ENCODE results near the gene ASB1. TPM values are rescaled to one million over a fixed set of nuclear protein-coding genes. Genes with fewer than 3 reads are reported as not detected.

ASB1 gene
- total RNA-seq, 1 donor from 2014 or later = 33.9 TPM

DNA sequence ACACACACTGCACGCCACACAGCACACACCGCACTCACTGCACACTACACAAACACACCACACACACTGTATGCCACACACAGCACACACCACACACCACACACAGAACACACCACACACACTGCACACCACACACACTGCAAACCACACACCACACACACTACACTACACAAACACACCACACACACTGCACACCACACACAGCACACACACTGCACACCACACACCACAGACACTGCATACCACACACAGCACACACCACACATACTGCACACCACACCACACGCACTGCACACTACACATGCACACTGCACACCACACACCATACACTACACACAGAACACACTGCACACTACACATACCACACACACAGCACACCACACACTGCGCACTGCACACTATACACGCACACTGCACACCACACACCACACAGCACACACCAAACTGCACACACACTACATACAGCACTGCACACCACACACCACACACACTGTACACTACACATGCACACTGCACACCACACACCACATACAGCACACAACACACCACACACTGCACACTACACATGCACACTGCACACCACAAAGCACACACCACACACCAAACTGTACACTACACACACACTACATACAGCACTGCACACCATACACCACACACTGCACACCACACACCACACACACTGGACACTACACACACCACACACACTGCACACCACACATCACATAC, 59.6 kb downstream of the ASB1 start:
- no peaks in the 10 kb centered on the region for H3K36me3 Mint-ChIP-seq (ENCODE audit: low read depth)

DNA sequence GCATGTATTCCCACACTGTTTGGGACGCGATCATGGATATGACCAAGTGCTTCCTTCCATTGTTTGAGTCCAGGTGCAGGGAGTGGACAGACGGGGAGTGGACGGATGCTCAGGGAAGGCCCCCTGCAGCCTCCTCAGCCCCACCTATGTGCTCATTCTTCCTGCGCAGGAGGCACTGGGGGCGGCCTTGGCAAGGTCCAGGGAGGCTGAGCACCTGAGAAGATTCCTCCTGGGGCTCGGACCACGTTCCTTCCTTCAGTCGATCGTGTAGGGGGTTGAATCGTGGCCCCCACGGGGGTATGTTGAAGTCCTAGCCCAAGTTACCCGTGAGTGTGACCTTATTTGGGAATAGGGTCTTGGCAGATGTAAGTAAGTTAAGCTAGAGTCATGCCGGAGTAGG, 60.4 kb downstream of the ASB1 start:
- intact Hi-C loops (cut with micrococcal nuclease) = no loop called here
- Mint-ChIP-seq H3K4me3 (no peak overlapping the region), H3K27me3 (no peaks in the 10 kb centered on the region), H3K27ac (no peak overlapping the region), H3K9me3 (no peaks in the 10 kb centered on the region), H3K4me1 (no peaks in the 10 kb centered on the region), H3K36me3 (ENCODE audit: low read depth) (no peaks in the 10 kb centered on the region)
- DNase-seq = no peak

More for the DNA sequence above, 59.6 kb downstream of the ASB1 start:
- H3K27me3 Mint-ChIP-seq = no peaks in the 10 kb centered on the region
- no peaks in the 10 kb centered on the region for H3K4me1 Mint-ChIP-seq
- no peak for DNase-seq
- no peak overlapping the region for H3K27ac Mint-ChIP-seq
- intact Hi-C loops (cut with micrococcal nuclease) = no loop called here
- no peaks in the 10 kb centered on the region for H3K9me3 Mint-ChIP-seq
- no peak overlapping the region for H3K4me3 Mint-ChIP-seq

DNA sequence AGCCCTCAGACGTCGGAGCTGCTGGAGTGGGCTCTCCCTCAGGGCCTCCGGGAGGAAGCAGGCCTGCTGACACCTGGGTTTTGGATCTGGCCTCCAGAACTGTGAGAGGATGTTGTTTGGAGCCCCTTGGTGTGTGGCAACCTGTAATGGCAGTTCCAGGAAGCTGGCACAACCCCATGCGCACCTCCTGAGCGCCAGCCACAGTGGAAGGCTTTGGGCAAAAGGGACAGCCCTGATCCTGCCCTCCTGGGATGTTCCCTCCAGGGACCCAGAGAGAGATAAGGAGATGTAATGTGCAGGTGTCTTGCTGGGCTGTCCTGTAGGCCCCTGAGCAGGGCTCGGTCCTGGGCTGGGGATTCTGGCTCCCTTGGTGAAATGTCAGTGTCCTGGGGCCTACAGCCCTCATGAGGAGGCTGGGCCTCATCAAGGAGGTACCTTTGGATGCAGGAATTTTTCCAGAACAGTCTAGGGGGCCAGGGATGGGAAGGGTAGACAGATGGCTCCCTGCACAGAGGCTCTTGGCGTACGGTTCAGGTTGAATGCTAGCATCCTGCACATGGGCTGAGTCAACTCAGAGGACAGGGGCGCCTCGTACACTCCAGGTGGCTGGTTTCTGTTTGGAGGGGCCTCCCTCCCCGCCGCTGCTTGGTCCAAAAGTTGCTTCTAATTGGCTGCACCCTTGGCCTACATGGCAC, 61.1 kb downstream of the ASB1 start:
- Mint-ChIP-seq H3K36me3 (ENCODE audit: low read depth) (no peaks in the 10 kb centered on the region), H3K4me3 (no peak overlapping the region), H3K4me1 (peaks cover 3% of the 10 kb centered on the region), H3K27me3 (no peaks in the 10 kb centered on the region), H3K9me3 (no peaks in the 10 kb centered on the region), H3K27ac (no peak overlapping the region)
- intact Hi-C loops (cut with micrococcal nuclease) = no loop called here
- no peak for DNase-seq

DNA sequence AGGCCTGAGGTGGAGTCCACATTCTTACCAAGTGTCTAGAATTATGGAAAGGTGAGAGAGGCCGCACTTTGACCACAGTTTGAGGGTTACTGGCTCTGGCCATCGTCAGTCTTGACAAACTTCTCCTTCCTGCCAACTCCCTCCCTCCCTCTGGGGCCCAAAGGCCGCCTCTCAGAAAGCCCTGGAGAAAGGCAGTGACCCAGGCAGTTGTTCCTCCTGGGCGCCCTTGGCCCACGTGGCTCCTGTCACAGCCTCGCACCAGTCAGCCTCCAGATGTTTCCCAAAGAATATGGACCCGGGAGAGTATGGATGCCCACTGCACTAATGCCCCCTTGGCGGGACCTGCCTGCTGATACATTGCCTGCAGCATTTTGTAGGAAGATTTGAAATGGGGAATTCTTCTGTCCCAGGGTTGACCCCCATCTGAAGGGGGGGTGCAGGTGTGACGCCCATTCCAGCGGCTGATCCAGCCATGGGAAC, 61.7 kb downstream of the ASB1 start:
- Mint-ChIP-seq H3K4me3 (no peak overlapping the region), H3K9me3 (no peaks in the 10 kb centered on the region), H3K27me3 (no peaks in the 10 kb centered on the region), H3K27ac (no peak overlapping the region), H3K36me3 (ENCODE audit: low read depth) (no peaks in the 10 kb centered on the region), H3K4me1 (peaks cover 7% of the 10 kb centered on the region)
- no peak for DNase-seq
- intact Hi-C loops (cut with micrococcal nuclease) = no loop called here

DNA sequence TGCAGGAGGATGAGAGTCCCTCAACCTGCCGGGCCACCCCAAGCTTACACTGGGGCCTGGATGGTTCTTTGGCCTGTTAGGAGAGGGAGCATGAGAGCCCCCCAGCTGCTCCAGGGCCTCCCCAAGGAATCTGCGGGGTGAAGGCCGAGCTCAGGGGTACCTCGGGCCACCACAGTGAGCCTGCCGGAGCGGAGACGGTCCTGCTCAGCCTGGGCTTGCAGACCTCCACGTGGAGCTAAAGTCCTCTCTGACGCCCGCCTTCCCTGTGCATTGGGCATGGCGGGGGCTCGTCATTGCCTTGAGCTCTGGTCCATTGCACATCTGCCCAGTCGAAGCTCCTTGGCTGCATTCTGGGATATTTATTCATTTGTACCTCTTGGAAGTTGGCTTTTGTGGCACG, 62.7 kb downstream of the ASB1 start:
- Mint-ChIP-seq H3K4me3 (no peak overlapping the region), H3K36me3 (ENCODE audit: low read depth) (no peaks in the 10 kb centered on the region), H3K27me3 (no peaks in the 10 kb centered on the region), H3K4me1 (peaks cover 14% of the 10 kb centered on the region), H3K27ac (no peak overlapping the region), H3K9me3 (no peaks in the 10 kb centered on the region)
- intact Hi-C loops (cut with micrococcal nuclease) = no loop called here
- no peak for DNase-seq

DNA sequence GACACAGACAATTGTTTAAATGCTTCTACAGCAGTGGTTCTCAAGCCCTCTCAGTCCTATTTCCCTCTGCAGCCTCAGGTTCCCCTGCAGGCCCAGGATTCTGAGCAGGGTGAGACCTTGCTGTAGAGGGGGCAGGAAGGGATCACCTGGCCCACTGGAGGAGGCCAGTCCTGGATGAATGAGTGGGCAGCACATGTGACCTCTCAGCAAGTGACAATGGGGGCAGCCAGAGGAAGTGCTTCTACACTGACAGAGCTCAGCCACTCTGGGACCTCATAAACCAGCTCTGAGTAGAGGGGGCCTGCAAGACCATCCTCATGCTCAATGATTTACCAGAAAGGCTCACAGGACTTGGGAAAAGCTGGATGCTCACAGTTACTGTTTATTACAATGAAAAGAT, 63.2 kb downstream of the ASB1 start:
- intact Hi-C loops (cut with micrococcal nuclease) = no loop called here
- H3K9me3 Mint-ChIP-seq = no peaks in the 10 kb centered on the region
- no peak overlapping the region for H3K4me3 Mint-ChIP-seq
- no peaks in the 10 kb centered on the region for H3K36me3 Mint-ChIP-seq (ENCODE audit: low read depth)
- H3K4me1 Mint-ChIP-seq = peaks cover 18% of the 10 kb centered on the region
- H3K27ac Mint-ChIP-seq = no peak overlapping the region
- H3K27me3 Mint-ChIP-seq = no peaks in the 10 kb centered on the region
- no peak for DNase-seq

DNA sequence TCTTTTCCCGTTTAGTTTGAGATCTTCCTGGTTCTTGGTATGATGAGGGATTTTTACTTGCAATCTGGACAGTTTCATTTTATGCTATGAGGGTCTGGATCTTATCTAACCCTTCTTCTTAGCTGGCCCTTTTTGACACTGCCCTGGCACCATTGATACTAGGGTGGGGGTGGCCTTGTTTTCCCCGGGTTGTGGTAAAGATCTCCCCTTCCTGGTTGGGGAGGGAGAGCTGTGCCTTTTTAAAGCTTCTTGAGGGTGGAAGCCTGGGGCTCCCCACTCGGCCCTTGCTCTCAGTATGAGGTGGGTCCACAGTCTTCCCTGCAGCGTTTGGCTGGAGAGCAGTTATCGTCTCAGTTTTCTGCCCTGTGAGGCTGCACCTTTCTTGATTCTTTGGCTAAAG, 66.1 kb downstream of the ASB1 start:
- no peak for DNase-seq
- Mint-ChIP-seq H3K4me3 (no peak overlapping the region), H3K36me3 (ENCODE audit: low read depth) (no peaks in the 10 kb centered on the region), H3K27ac (no peak overlapping the region), H3K27me3 (no peaks in the 10 kb centered on the region), H3K4me1 (peaks cover 21% of the 10 kb centered on the region), H3K9me3 (no peaks in the 10 kb centered on the region)
- intact Hi-C loops (cut with micrococcal nuclease) = no loop called here

DNA sequence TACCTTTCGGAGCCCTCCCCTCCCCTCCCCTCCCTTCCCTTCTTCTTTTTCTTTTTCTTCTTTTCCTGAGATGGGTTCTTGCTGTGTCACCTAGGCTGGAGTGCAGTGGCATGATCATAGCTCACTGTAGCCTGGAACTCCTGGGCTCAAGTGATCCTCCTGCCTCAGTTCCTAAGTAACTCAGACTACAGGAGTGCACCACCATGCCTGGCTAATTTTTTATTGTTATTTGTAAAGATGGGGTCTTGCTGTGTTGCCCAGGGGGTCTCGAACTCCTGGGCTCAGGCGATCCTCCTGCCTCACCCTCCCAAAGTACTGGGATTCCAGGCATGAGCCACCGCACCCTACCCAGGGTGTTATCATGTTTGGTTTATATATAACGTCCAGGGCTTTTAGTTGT, 66.7 kb downstream of the ASB1 start:
- intact Hi-C loops (cut with micrococcal nuclease) = no loop called here
- H3K27ac Mint-ChIP-seq = no peak overlapping the region
- H3K36me3 Mint-ChIP-seq (ENCODE audit: low read depth) = no peaks in the 10 kb centered on the region
- DNase-seq = no peak
- no peaks in the 10 kb centered on the region for H3K27me3 Mint-ChIP-seq
- H3K9me3 Mint-ChIP-seq = no peaks in the 10 kb centered on the region
- H3K4me3 Mint-ChIP-seq = no peak overlapping the region
- peaks cover 21% of the 10 kb centered on the region for H3K4me1 Mint-ChIP-seq

DNA sequence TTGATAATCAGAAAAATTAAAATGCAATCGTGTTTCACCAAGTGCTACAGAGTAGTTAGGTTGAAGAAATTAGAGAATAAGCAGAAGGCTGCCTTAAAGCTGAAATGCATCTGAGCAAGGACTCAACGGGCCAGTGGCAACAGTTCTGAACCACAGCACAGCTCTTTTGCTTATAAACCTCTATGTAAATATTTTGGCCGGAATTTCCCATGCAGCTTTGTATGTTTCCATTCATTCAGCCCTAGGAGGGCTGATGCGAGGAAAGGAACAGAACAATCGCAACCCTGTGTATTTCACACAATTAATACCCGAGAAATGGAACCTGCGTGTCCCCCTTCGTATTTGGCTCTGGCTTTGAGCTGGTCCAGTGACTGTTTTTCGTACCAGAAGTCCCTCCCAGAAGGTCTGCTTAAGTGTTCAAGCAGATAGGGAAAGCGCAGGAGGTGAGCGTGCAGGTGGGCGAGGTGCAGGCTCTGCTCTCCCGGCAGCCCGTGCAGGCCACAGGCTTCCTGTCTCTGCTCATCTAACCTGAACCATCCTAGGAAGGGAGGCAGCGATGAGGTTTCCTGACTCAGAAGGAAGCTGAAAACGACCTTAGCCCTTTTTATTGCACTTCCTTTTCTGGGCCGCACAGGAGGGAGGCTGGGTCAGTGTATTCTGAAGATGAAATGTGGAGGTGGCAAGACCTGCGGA, 67.3 kb downstream of the ASB1 start:
- intact Hi-C loops (cut with micrococcal nuclease) = no loop called here
- no peaks in the 10 kb centered on the region for H3K9me3 Mint-ChIP-seq
- no peaks in the 10 kb centered on the region for H3K36me3 Mint-ChIP-seq (ENCODE audit: low read depth)
- H3K4me1 Mint-ChIP-seq = peaks cover 21% of the 10 kb centered on the region
- H3K27me3 Mint-ChIP-seq = no peaks in the 10 kb centered on the region
- peak overlapping the region; percentile 14 for H3K4me3 Mint-ChIP-seq
- peak; percentile 77 for DNase-seq
- peak overlapping the region; percentile 45 for H3K27ac Mint-ChIP-seq

DNA sequence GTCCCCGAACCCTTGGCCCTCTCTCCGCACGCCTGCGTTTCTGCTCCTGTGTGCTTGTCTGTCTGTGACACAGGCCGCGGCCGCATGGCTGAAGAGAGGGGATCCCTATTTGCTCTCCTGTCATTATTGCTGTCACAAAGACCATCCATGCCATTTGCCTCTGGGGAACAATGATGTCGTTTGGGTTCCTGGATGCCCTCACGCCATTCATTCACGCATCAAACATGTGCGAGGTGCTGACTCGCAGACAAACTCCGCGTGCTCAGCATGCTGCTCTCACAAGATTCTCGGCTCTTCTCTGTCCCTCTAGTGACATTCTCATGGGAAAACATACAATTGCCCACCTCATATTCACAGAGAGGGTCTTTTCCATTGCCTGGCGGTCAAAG, 67.8 kb downstream of the ASB1 start:
- intact Hi-C loops (cut with micrococcal nuclease) = no loop called here
- no peaks in the 10 kb centered on the region for H3K9me3 Mint-ChIP-seq
- H3K27me3 Mint-ChIP-seq = no peaks in the 10 kb centered on the region
- peak overlapping the region; percentile 25 for H3K27ac Mint-ChIP-seq
- H3K36me3 Mint-ChIP-seq (ENCODE audit: low read depth) = no peaks in the 10 kb centered on the region
- no peak for DNase-seq
- peaks cover 21% of the 10 kb centered on the region for H3K4me1 Mint-ChIP-seq
- H3K4me3 Mint-ChIP-seq = peak overlapping the region; percentile 14

DNA sequence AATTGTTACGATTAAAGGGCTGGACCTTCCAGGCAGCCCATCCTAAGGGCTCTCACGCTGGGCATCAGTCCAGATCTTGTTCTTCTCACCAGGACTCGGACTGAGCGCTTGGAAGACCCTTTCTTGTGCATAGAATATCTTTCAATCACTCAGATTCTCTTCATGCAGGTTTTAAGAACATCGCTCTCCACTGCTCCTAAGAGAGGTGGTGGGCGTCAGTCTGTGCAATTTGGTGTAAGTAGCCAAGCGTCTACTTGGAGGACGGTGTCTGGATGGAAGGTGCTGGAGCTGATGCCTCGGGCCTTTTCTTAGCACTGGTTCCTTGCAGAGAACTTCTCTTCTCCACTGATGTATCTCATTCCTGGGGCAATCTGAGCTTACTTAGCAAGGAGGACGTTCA, 68.7 kb downstream of the ASB1 start:
- H3K4me1 Mint-ChIP-seq = peaks cover 21% of the 10 kb centered on the region
- no peak for DNase-seq
- no peaks in the 10 kb centered on the region for H3K9me3 Mint-ChIP-seq
- no peaks in the 10 kb centered on the region for H3K27me3 Mint-ChIP-seq
- H3K36me3 Mint-ChIP-seq (ENCODE audit: low read depth) = no peaks in the 10 kb centered on the region
- no peak overlapping the region for H3K4me3 Mint-ChIP-seq
- H3K27ac Mint-ChIP-seq = no peak overlapping the region
- intact Hi-C loops (cut with micrococcal nuclease) = no loop called here

DNA sequence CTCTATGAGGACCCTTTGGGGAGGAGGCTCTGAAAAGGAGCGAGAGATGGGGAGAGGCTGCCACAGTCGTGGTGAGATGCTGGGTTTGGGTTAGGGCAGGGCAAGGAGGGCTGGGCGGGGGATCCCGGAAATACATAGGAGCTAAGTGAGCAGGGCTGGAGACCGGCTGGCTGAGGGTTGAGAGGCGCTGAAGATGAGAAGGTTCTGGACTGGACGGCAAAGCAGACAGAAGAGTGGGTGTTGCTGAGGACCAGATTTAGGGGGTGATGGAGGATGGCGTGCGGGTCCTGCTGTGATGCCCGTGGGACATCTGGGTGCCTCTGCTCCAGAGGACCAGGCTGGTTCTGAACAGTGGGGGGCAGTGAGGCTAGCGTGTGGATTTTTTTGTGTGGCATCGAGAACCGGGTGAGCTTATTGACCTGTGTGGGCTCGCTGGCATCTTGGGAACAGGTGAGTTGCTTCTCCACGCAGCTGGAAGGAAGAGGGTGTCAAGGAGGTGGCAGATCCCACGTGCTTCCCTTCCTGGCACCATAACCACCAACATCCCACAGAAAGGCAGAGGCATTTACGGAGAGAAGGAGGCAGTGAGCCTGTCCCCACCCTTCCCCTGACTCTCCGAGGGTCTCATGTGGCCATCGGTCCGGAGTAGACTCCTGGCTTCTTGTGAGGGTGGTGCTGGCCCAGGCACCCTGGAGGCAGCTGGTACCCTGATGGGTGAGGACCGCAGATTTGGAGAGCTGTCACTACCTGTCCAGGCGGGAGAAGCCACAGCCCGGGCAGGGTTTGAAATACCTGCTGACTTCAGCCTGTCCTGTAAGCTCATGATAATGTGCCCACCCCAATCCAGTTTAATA, 70.3 kb downstream of the ASB1 start:
- Mint-ChIP-seq H3K4me3 (no peak overlapping the region), H3K27me3 (no peaks in the 10 kb centered on the region), H3K4me1 (peaks cover 21% of the 10 kb centered on the region), H3K36me3 (ENCODE audit: low read depth) (no peaks in the 10 kb centered on the region), H3K9me3 (no peaks in the 10 kb centered on the region), H3K27ac (no peak overlapping the region)
- intact Hi-C loops (cut with micrococcal nuclease) = no loop called here
- no peak for DNase-seq

DNA sequence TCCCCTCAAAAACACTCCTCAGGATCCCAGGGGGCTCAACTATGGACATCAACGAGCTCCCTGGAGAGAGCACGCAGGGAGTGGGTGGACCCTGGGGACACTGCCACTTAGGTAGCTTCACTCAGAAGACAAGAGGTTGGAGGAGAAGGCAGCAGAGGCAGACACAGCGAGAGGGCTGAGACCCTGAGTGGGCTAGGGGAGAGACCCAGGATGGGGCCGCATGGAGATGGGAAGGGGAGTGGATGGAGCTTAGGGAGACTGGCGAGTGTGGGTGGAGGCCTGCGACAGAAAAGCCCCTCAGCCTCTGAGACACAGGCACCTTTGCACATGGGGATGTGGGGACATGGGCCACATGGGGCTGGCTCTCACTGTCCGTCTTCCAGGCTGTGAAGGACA, 70.9 kb downstream of the ASB1 start:
- Mint-ChIP-seq H3K27me3 (no peaks in the 10 kb centered on the region), H3K4me1 (peaks cover 20% of the 10 kb centered on the region), H3K4me3 (no peak overlapping the region), H3K27ac (no peak overlapping the region), H3K9me3 (no peaks in the 10 kb centered on the region), H3K36me3 (ENCODE audit: low read depth) (no peaks in the 10 kb centered on the region)
- DNase-seq = no peak
- intact Hi-C loops (cut with micrococcal nuclease) = no loop called here

Measured in activated CD4-positive, alpha-beta T cell treated with anti-CD3 and anti-CD28 coated beads, Interleukin-2, amount 10 ng/mL, durations not matched to agents 24 days and 14 days (primary cell).